Neural cell (in vitro differentiated cells): ENCODE results near the gene RPS19BP1.

Experiments
- CTCF ChIP-seq: fragments of 450-650 bp; IDR thresholded peaks from 2 replicates; pipeline ENCODE4 v1.5.1; 2014; ENCODE audit warnings: antibody characterized with exemption, mild to moderate bottlenecking, moderate library complexity; ENCODE audit not compliant: poor library complexity, severe bottlenecking
- EP300 ChIP-seq: fragments of 450-650 bp; conservative IDR thresholded peaks from 2 replicates; pipeline ENCODE4 v1.6.1; 2014; ENCODE audit warnings: antibody characterized with exemption, mild to moderate bottlenecking, moderate library complexity; ENCODE audit not compliant: poor library complexity, severe bottlenecking
- EZH2 ChIP-seq: fragments of 200-600, 300-800 bp; shearing (Covaris generic), sonication (generic); IDR thresholded peaks from 2 replicates; pipeline ENCODE4 v1.6.1; 2014; ENCODE audit warnings: antibody characterized with exemption, low read length, borderline replicate concordance, mild to moderate bottlenecking; ENCODE audit not compliant: insufficient read depth, poor library complexity, severe bottlenecking
- POLR2AphosphoS5 ChIP-seq: IDR thresholded peaks from 2 replicates; pipeline ENCODE4 v1.6.1; 2012
- REST ChIP-seq: IDR thresholded peaks from 2 replicates; pipeline ENCODE4 v1.6.1; 2012; ENCODE audit warnings: borderline replicate concordance
- TAF1 ChIP-seq: IDR thresholded peaks from 2 replicates; pipeline ENCODE4 v1.6.1; 2012; ENCODE audit warnings: low read depth

GRCh38 chr22:39503630-39504029, 28.9 kb downstream of the RPS19BP1 start:
- TF ChIP-seq CTCF (no peak), EP300 (no peak), EZH2 (no peak), POLR2AphosphoS5 (no peak), REST (no peak), TAF1 (no peak)
